ENCODE data around the gene IRF9.

- TF ChIP-seq ZMAT4 (CRISPR knock-in tag; IDR thresholded peaks at IDR 0.05) (no peak), FOXJ3 (CRISPR knock-in tag; IDR thresholded peaks at IDR 0.05; ENCODE audit: borderline replicate concordance) (no peak), CTCF (IDR thresholded peaks at IDR 0.05) (no peak), ZNF263 (CRISPR knock-in tag; IDR thresholded peaks at IDR 0.05; ENCODE audit: low read depth) (no peak), RORB (CRISPR knock-in tag; IDR thresholded peaks at IDR 0.05) (no peak)
These were observed 13.9 kb upstream of the IRF9 start, which contains the start of gene RNF31 for GRCh38 chr14:24146978-24147760.

Data from WTC11 (cell line).